ENCODE results near the gene LCN2.

DNA sequence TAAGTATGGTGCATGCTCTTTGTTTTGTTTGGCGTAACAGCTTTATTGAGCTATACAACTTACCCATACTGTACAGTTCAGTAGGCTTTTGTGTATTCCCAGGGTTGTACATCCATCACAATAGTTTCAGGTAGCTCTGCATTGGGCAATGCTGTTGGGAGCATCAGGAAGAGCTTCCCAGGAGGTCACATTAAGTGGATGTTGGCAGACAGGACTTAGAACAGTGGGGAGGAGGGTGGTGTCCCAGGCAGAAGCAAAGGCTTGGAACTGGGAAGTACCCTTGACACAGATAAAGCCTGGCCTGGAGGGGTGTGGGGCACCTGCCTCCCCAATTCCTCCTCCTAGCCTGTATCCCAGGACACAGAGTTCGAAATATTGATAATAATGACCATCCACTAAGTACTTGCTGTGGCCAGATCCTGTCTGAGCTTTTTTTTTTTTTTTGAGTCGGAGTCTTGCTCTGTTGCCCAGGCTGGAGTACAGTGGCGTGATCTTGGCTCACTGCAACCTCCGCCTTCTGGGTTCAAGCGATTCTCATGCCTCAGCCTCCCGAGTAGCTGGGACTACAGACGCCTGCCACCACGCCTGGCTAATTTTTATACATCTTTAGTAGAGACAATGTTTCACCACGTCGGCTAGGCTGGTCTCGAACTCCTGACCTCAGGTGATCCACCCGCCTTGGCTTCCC, 12.1 kb downstream of the LCN2 start:
- TF ChIP-seq CTCF (IDR thresholded peaks at IDR 0.05): no peak
- TF ChIP-seq ZFX (IDR thresholded peaks at IDR 0.05; ENCODE audit: borderline replicate concordance): no peak

Measured in 22Rv1 (cell line).